H1 (cell line): Measurements from ENCODE around the gene MIPOL1. TPM values are rescaled to one million over a fixed set of nuclear protein-coding genes. Genes with fewer than 3 reads are reported as not detected.

Experiments
- CTCF ChIA-PET: fragments of 300-600 bp; sonication (Branson Sonifier 250); formaldehyde crosslinking; loops from one replicate; lab custom pipeline; 2021; ENCODE audit not compliant: partially characterized antibody; lab: Charles Lee
- POLR2A ChIA-PET: fragments of 300-600 bp; sonication (Branson Sonifier 250); formaldehyde crosslinking; loops from one replicate; lab custom pipeline; 2021; ENCODE audit warnings: inconsistent platforms; ENCODE audit not compliant: partially characterized antibody; lab: Charles Lee
- DNase-seq, 2 experiments: peaks; one replicate each; pipeline versions ENCODE4 v3.0.0 to v3.0.0-alpha.2; 2010 to 2022; ENCODE audit warnings: low spot score in 2 of 2, low read depth in 1 of 2, mixed read lengths in 1 of 2
- FAIRE-seq: peaks from 2 replicates; lab custom pipeline; 2011; peaks lifted over from hg19 to GRCh38; lab: Jason Lieb, UNC
- H2AFZ ChIP-seq: 2 replicates; pipeline ENCODE4 v1.8.1; 2012; ENCODE audit warnings: low read length, inconsistent platforms
- H2AK5ac ChIP-seq: 2 replicates; pipeline ENCODE4 v1.6.1; 2013; ENCODE audit warnings: low read depth, low read length
- H2BK120ac ChIP-seq: replicated peaks from 2 replicates; pipeline ENCODE3; 2013; ENCODE audit warnings: low read depth, low read length, inconsistent platforms
- H2BK12ac ChIP-seq: 2 replicates; pipeline ENCODE4 v1.6.1; 2013; ENCODE audit warnings: low read depth, low read length
- H2BK15ac ChIP-seq: 2 replicates; pipeline ENCODE4 v1.6.1; 2013; ENCODE audit warnings: low read length
- H2BK20ac ChIP-seq: 2 replicates; pipeline ENCODE4 v1.6.1; 2013; ENCODE audit warnings: low read length
- H2BK5ac ChIP-seq: 2 replicates; pipeline ENCODE4 v1.6.1; 2013; ENCODE audit warnings: low read depth, low read length
- H3K14ac ChIP-seq: 2 replicates; pipeline ENCODE4 v1.6.1; 2013; ENCODE audit warnings: inconsistent platforms; ENCODE audit not compliant: insufficient read length
- H3K18ac ChIP-seq: 2 replicates; pipeline ENCODE4 v1.6.1; 2013; ENCODE audit warnings: low read length; ENCODE audit errors: extremely low read depth
- H3K23ac ChIP-seq: 2 replicates; pipeline ENCODE4 v1.6.1; 2013; ENCODE audit warnings: inconsistent platforms; ENCODE audit not compliant: insufficient read length
- H3K23me2 ChIP-seq: 2 replicates; pipeline ENCODE4 v1.6.1; 2013; ENCODE audit warnings: low read depth, low read length
- H3K27ac ChIP-seq: 2 replicates; pipeline ENCODE4 v1.6.1; 2011; ENCODE audit warnings: low read depth, low read length, inconsistent platforms
- H3K27me3 ChIP-seq, 4 experiments: replicated peaks in 1 of 4; 1 replicate in 1 of 4; 2 replicates in 3 of 4; pipeline versions ENCODE4 v1.6.1 to v1.8.1; 2011 to 2013; ENCODE audit warnings: low read length in 3 of 4, mild to moderate bottlenecking in 3 of 4, inconsistent platforms in 2 of 4, mixed read lengths in 2 of 4, moderate library complexity in 1 of 4; ENCODE audit not compliant: control insufficient read depth in 3 of 4, insufficient read depth in 3 of 4; ENCODE audit errors: extremely low read depth in 1 of 4
- H3K36me3 ChIP-seq, 4 experiments: 2 replicates each; pipeline versions ENCODE4 v1.6.1 to v1.8.1; 2011 to 2013; ENCODE audit warnings: mild to moderate bottlenecking in 4 of 4, low read length in 3 of 4, moderate library complexity in 2 of 4, control low read depth in 1 of 4, inconsistent platforms in 1 of 4; ENCODE audit not compliant: insufficient read depth in 4 of 4, control insufficient read depth in 2 of 4
- H3K4ac ChIP-seq: replicated peaks from 2 replicates; pipeline ENCODE3; 2013; ENCODE audit warnings: low read length, low read depth, mixed read lengths, inconsistent platforms; ENCODE audit not compliant: insufficient read length
- H3K4me1 ChIP-seq, 4 experiments: replicated peaks in 1 of 4; 1 replicate in 1 of 4; 2 replicates in 3 of 4; pipeline versions ENCODE4 v1.6.1 to v1.8.1; 2011 to 2013; ENCODE audit warnings: low read length in 3 of 4, inconsistent platforms in 2 of 4, mixed read lengths in 1 of 4; ENCODE audit not compliant: insufficient read depth in 4 of 4, control insufficient read depth in 3 of 4
- H3K4me2 ChIP-seq, 2 experiments: 2 replicates each; pipeline versions ENCODE4 v1.6.1 to v1.8.1; 2011 to 2013; ENCODE audit warnings: low read depth in 2 of 2, low read length in 2 of 2, control low read depth in 1 of 2, inconsistent platforms in 1 of 2, mild to moderate bottlenecking in 1 of 2; ENCODE audit not compliant: insufficient read depth in 1 of 2
- H3K4me3 ChIP-seq, 4 experiments: fragments of 200-600, 300-600 bp in 1 of 4; sonication (generic), shearing (Covaris generic), sonication (Bioruptor Twin) in 1 of 4; 2 replicates each; pipeline versions ENCODE4 v1.5.1 to v1.8.1; 2011 to 2016; ENCODE audit warnings: low read length in 4 of 4, low read depth in 3 of 4, control low read depth in 2 of 4, inconsistent platforms in 2 of 4, mild to moderate bottlenecking in 2 of 4, mixed read lengths in 1 of 4, moderate library complexity in 1 of 4; ENCODE audit not compliant: insufficient read depth in 2 of 4; ENCODE audit errors: extremely low read depth in 1 of 4
- H3K56ac ChIP-seq: replicated peaks from 2 replicates; pipeline ENCODE3; 2013; ENCODE audit warnings: low read depth, mild to moderate bottlenecking, mixed read lengths, low read length, inconsistent platforms; ENCODE audit not compliant: insufficient read length
- H3K79me1 ChIP-seq: 2 replicates; pipeline ENCODE4 v1.6.1; 2013; ENCODE audit warnings: low read depth, low read length, control low read depth
- H3K79me2 ChIP-seq, 2 experiments: 2 replicates each; pipeline versions ENCODE4 v1.6.1 to v1.8.1; 2012 to 2013; ENCODE audit warnings: low read length in 2 of 2, mild to moderate bottlenecking in 2 of 2, inconsistent platforms in 1 of 2; ENCODE audit not compliant: insufficient read depth in 2 of 2, control insufficient read depth in 1 of 2
- H3K9ac ChIP-seq, 4 experiments: replicated peaks in 1 of 4; 1 replicate in 1 of 4; 2 replicates in 3 of 4; pipeline versions ENCODE4 v1.6.1 to v1.8.1; 2011 to 2013; ENCODE audit warnings: low read depth in 3 of 4, low read length in 3 of 4, control low read depth in 2 of 4, mild to moderate bottlenecking in 2 of 4, moderate library complexity in 2 of 4, inconsistent platforms in 1 of 4; ENCODE audit errors: extremely low read depth in 1 of 4
- H3K9me3 ChIP-seq, 2 experiments: 2 replicates each; pipeline versions ENCODE4 v1.6.1 to v1.8.1; 2012 to 2013; ENCODE audit warnings: mild to moderate bottlenecking in 2 of 2, moderate library complexity in 2 of 2, control low read depth in 1 of 2, inconsistent platforms in 1 of 2, low read depth in 1 of 2, low read length in 1 of 2, mixed read lengths in 1 of 2; ENCODE audit not compliant: insufficient read depth in 2 of 2
- H4K20me1 ChIP-seq, 2 experiments: replicated peaks in 1 of 2; 2 replicates each; pipeline versions ENCODE3 to v1.8.1; 2011 to 2013; ENCODE audit warnings: inconsistent platforms in 2 of 2, low read length in 2 of 2, mild to moderate bottlenecking in 1 of 2; ENCODE audit not compliant: insufficient read depth in 2 of 2, control insufficient read depth in 1 of 2
- H4K5ac ChIP-seq: 2 replicates; pipeline ENCODE4 v1.6.1; 2013; ENCODE audit warnings: low read length, low read depth, mixed read lengths, inconsistent platforms; ENCODE audit not compliant: insufficient read length
- H4K8ac ChIP-seq: 2 replicates; pipeline ENCODE4 v1.8.0; 2013; ENCODE audit warnings: mild to moderate bottlenecking, moderate library complexity, low read length, inconsistent platforms; ENCODE audit not compliant: insufficient read depth; ENCODE audit errors: extremely low read depth
- H4K91ac ChIP-seq: replicated peaks from 2 replicates; pipeline ENCODE3; 2013; ENCODE audit warnings: low read length, mixed read lengths, inconsistent platforms; ENCODE audit not compliant: insufficient read length
- POLR2A ChIP-seq, 2 experiments: IDR thresholded peaks; 1 replicate in 1 of 2; 2 replicates in 1 of 2; pipeline ENCODE4 v1.6.1; 2011; ENCODE audit warnings: low read depth in 2 of 2, low read length in 2 of 2, mild to moderate bottlenecking in 2 of 2; ENCODE audit errors: control extremely low read depth in 1 of 2
- RAD21 ChIP-seq, 2 experiments: IDR thresholded peaks in 1 of 2; conservative IDR thresholded peaks in 1 of 2; 2 replicates each; pipeline ENCODE4 v1.6.1; 2011; ENCODE audit warnings: low read depth in 2 of 2, low read length in 2 of 2, improper control_type of control experiment in 1 of 2, inconsistent platforms in 1 of 2, mild to moderate bottlenecking in 1 of 2, moderate library complexity in 1 of 2
- WGBS, 2 experiments: shearing (Covaris generic) in 1 of 2; methylation state at CpG; one replicate each; pipeline versions ENCODE4 v1.1.6 to v1.1.7; 2013 to 2015; ENCODE audit warnings: low lambda C conversion rate in 2 of 2, mixed read lengths in 2 of 2, inconsistent platforms in 1 of 2, low coverage in 1 of 2, missing lambda C conversion rate in 1 of 2; ENCODE audit not compliant: insufficient replicate concordance in 2 of 2, insufficient coverage in 1 of 2, insufficient read length in 1 of 2; ENCODE audit errors: extremely low coverage in 1 of 2, missing lambda C conversion rate in 1 of 2; 5-methylcytosine and 5-hydroxymethylcytosine counted together
- polyA plus RNA-seq, 7 experiments: library from polyadenylated mRNA; depleted of rRNA in 3 of 7; stranded (reverse) in 5 of 7; unstranded in 2 of 7; fragments of >200 nt in 5 of 7; fragments of 200-250 nt in 2 of 7; gene quantifications; 1 replicate in 5 of 7; 2 replicates in 1 of 7; 4 replicates in 1 of 7; pipeline versions ENCODE4 v1.2.1 to v1.2.3, GENCODE V29; 2011 to 2013; ENCODE audit warnings: missing spikeins in 2 of 7, mixed read lengths in 2 of 7
- total RNA-seq: library from RNA; stranded (reverse); fragmentation: NEBNext Ultra II Directional; extraction: Animal tissue kit (Norgen Biotek cat#: 25700); gene quantifications from 2 replicates; pipeline ENCODE4 v1.2.1, GENCODE V29; 2021
- TF ChIP-seq, protein P1 (sequence below), 3 experiments: IDR thresholded peaks; 1 replicate in 2 of 3; 2 replicates in 1 of 3; pipeline versions ENCODE4 v1.5.1 to v1.6.1; 2011; ENCODE audit warnings: low read length in 3 of 3, mild to moderate bottlenecking in 3 of 3, inconsistent platforms in 2 of 3, low read depth in 1 of 3, moderate library complexity in 1 of 3; ENCODE audit not compliant: insufficient read depth in 1 of 3; ENCODE audit errors: control extremely low read depth in 1 of 3

MIPOL1 gene
- total and polyA plus RNA-seq, 2 of the 8 experiments (the other 6 are each of a cell fraction or from before 2014, with no cell fraction given): 2.8 to 23.9 TPM

DNA sequence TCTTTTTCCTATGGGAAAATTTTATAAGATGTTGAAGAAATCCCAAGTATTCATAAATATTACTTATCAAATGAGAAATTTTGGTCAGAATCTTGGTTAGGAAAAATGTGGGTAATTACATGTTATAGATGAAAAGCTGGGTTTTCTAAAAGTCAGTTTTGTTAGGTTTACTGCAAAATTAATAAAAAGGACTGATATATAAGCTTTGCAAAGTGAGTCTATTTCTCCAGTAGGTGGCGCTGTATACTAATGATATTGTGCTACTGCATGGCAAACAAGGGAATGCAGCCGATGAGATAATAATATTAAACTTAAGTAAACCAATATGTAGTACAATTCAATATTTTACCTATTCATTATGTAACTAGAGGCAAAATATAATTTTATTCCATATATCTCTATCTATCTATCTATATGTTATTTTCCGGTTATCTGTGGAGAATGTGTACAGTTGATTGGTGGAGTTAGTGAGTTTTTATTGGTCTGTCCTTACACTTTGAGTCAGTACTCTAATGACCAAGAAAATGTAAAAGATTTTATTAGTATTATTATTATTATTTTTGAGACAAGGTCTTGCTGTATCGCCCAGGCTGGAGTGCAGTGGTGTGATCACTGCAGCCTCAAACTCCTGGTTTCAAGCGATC is 32.9 kb downstream of the MIPOL1 start:
- peaks cover under 1 to 8% of the 10 kb centered on the region in 2 experiments; a peak in 2 of 4 replicates for H3K9me3 ChIP-seq
- H2AK5ac ChIP-seq: no peak overlapping the region
- H2BK5ac ChIP-seq: no peak overlapping the region
- no peak overlapping the region for H2BK20ac ChIP-seq
- H4K8ac ChIP-seq: no peak overlapping the region
- no peak overlapping the region for H3K23ac ChIP-seq
- no peak overlapping the region for H3K56ac ChIP-seq
- H2AFZ ChIP-seq: no peak overlapping the region
- H3K27me3 ChIP-seq: no peaks in the 10 kb centered on the region
- H3K18ac ChIP-seq: no peak overlapping the region
- no peaks in the 10 kb centered on the region for H3K79me1 ChIP-seq
- no peaks in the 10 kb centered on the region for H3K79me2 ChIP-seq
- no peak overlapping the region for H4K91ac ChIP-seq
- H3K4me3 ChIP-seq: no peak overlapping the region
- no peaks in the 10 kb centered on the region; the same call in 1 of the 2 replicates for H3K23me2 ChIP-seq
- no peaks in the 10 kb centered on the region for H3K36me3 ChIP-seq
- H4K5ac ChIP-seq: no peak overlapping the region
- H4K20me1 ChIP-seq: peaks cover 0 to 1% of the 10 kb centered on the region in 2 experiments
- 75% methylated on average over 5 of the region's 5 CpGs; no CpG with 5 or more reads in 1 of the 2 experiments for WGBS, 2 experiments
- no peak overlapping the region for H3K14ac ChIP-seq
- no peak overlapping the region for H3K4me2 ChIP-seq
- FAIRE-seq: no peak
- POLR2A ChIA-PET: interaction anchor here (1.3 kb wide), 1 partner anchor 59 kb away, joined by 3 read pairs; the partner anchor contains the start of gene SLC25A21
- H3K27ac ChIP-seq: no peak overlapping the region
- no peak overlapping the region for H2BK12ac ChIP-seq
- CTCF ChIA-PET: interaction anchor here (0.6 to 5.2 kb wide), 53 partner anchors 8 to 1181 kb away, joined by 3 to 19 read pairs (median 3); partner anchors contain the start of gene MIPOL1
- no peak overlapping the region for H3K4ac ChIP-seq
- H2BK15ac ChIP-seq: no peak overlapping the region
- H2BK120ac ChIP-seq: no peak overlapping the region
- H3K9ac ChIP-seq: no peak overlapping the region
- H3K4me1 ChIP-seq: no peaks in the 10 kb centered on the region
- no peak for DNase-seq
- TF ChIP-seq RAD21 (IDR thresholded peaks at IDR 0.05 in 1 of 2, conservative IDR thresholded peaks at IDR 0.05 in 1 of 2; ENCODE audit: low read depth in 2 of 2, low read length in 2 of 2): peak; percentile 36 to 49; a peak in 3 of 4 replicates
- TF ChIP-seq, protein P1, sequence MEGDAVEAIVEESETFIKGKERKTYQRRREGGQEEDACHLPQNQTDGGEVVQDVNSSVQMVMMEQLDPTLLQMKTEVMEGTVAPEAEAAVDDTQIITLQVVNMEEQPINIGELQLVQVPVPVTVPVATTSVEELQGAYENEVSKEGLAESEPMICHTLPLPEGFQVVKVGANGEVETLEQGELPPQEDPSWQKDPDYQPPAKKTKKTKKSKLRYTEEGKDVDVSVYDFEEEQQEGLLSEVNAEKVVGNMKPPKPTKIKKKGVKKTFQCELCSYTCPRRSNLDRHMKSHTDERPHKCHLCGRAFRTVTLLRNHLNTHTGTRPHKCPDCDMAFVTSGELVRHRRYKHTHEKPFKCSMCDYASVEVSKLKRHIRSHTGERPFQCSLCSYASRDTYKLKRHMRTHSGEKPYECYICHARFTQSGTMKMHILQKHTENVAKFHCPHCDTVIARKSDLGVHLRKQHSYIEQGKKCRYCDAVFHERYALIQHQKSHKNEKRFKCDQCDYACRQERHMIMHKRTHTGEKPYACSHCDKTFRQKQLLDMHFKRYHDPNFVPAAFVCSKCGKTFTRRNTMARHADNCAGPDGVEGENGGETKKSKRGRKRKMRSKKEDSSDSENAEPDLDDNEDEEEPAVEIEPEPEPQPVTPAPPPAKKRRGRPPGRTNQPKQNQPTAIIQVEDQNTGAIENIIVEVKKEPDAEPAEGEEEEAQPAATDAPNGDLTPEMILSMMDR (IDR thresholded peaks at IDR 0.05; ENCODE audit: control extremely low read depth in 1 of 3, insufficient read depth in 1 of 3, low read depth in 1 of 3, low read length in 3 of 3): peak in 2 of 3 experiments; percentile 41 to 61; a peak in 2 of 4 replicates
- no peak for TF ChIP-seq POLR2A (IDR thresholded peaks at IDR 0.05; ENCODE audit: control extremely low read depth in 1 of 2, low read depth in 2 of 2, low read length in 2 of 2)
